NT2/D1 (cell line): ENCODE measurements around the gene FAXC.

Experiments
- SUZ12 ChIP-seq: IDR thresholded peaks from 2 replicates; pipeline ENCODE4 v1.6.1; 2011; ENCODE audit not compliant: insufficient read length, insufficient read depth; ENCODE audit errors: extremely low read depth
- YY1 ChIP-seq: IDR thresholded peaks from 2 replicates; pipeline ENCODE4 v1.6.1; 2011; ENCODE audit not compliant: insufficient read length, insufficient read depth
- ZNF274 ChIP-seq: IDR thresholded peaks from 2 replicates; pipeline ENCODE4 v1.6.1; 2011; ENCODE audit warnings: mild to moderate bottlenecking, low read depth, low read length

- TF ChIP-seq YY1 (no peak), SUZ12 (no peak), ZNF274 (no peak)
These were observed 29.2 kb upstream of the FAXC start for GRCh38 chr6:99378636-99379035.
